HCT116 (cell line): ENCODE results near the gene UROS. TPM values are rescaled to one million over a fixed set of nuclear protein-coding genes. Genes with fewer than 3 reads are reported as not detected.

Experiments used
- ATAC-seq: fragments of 200-7000 bp; cut with Tn5 transposase; 2 replicates; pipeline ENCODE4 v1.9.1; 2020; ENCODE audit warnings: mild to moderate bottlenecking, moderate library complexity
- BruUV-seq: library from RNA; stranded (reverse); fragments of 400-500 nt; replicated peaks from 2 replicates; lab custom pipeline; 2021; lab: Mats Ljungman, UMichigan
- CTCF ChIA-PET: fragments of 300-600 bp; sonication (Branson Sonifier 250); formaldehyde crosslinking; loops from one replicate; lab custom pipeline; 2021; ENCODE audit warnings: antibody characterized with exemption; lab: Charles Lee
- POLR2A ChIA-PET: fragments of 300-600, 350-600 bp; sonication (Branson Sonifier 250); formaldehyde crosslinking; loops from one replicate; lab custom pipeline; 2021; ENCODE audit warnings: antibody characterized with exemption; lab: Charles Lee
- RAD21 ChIA-PET, 2 experiments: fragments of 300-600 bp; sonication (Branson Sonifier 250); formaldehyde crosslinking; loops; one replicate each; lab custom pipeline; 2023; ENCODE audit warnings: low total read pairs in 2 of 2; ENCODE audit not compliant: uncharacterized antibody in 2 of 2, unreplicated experiment in 2 of 2, low non-redundant PET in 1 of 2; lab: Charles Lee
- DNase-seq: peaks from one replicate; pipeline ENCODE4 v3.0.0-alpha.2; 2010; ENCODE audit warnings: low read depth, low spot score
- H2AFZ ChIP-seq: fragments of 200-600 bp; shearing (Covaris generic), sonication (generic); 2 replicates; pipeline ENCODE4 v1.6.1; 2017; ENCODE audit warnings: low read depth, mixed run types, mixed read lengths, antibody characterized with exemption, low read length; ENCODE audit not compliant: poor library complexity, severe bottlenecking
- H3K27ac ChIP-seq: 2 replicates; pipeline ENCODE4 v1.5.1; 2012; ENCODE audit warnings: low read depth, low read length
- H3K27me3 ChIP-seq: fragments of 200-600 bp; sonication (generic); 2 replicates; pipeline ENCODE4 v1.6.1; 2016; ENCODE audit warnings: mixed run types, low read length, mixed read lengths; ENCODE audit not compliant: insufficient read depth
- H3K36me3 ChIP-seq, 2 experiments: fragments of 200-500 bp in 1 of 2; fragments of 200-600 bp in 1 of 2; sonication (Bioruptor generic) in 1 of 2; sonication (generic) in 1 of 2; 2 replicates each; pipeline versions ENCODE4 v1.5.1 to v1.6.1; 2014 to 2016; ENCODE audit warnings: low read length in 2 of 2, inconsistent platforms in 1 of 2, mixed read lengths in 1 of 2, mixed run types in 1 of 2; ENCODE audit not compliant: insufficient read depth in 2 of 2, control insufficient read depth in 1 of 2
- H3K4me1 ChIP-seq, 2 experiments: fragments of 200-600 bp in 1 of 2; sonication (generic) in 1 of 2; 2 replicates each; pipeline versions ENCODE4 v1.5.1 to v1.6.1; 2012 to 2017; ENCODE audit warnings: low read length in 2 of 2, inconsistent platforms in 1 of 2, mild to moderate bottlenecking in 1 of 2, mixed read lengths in 1 of 2, mixed run types in 1 of 2, moderate library complexity in 1 of 2; ENCODE audit not compliant: insufficient read depth in 2 of 2, control insufficient read depth in 1 of 2
- H3K4me2 ChIP-seq: fragments of 200-600 bp; sonication (generic); 2 replicates; pipeline ENCODE4 v1.6.1; 2017; ENCODE audit warnings: mixed run types, low read length, mixed read lengths
- H3K4me3 ChIP-seq, 2 experiments: fragments of 200-600 bp in 1 of 2; sonication (generic) in 1 of 2; replicated peaks in 1 of 2; 2 replicates each; pipeline ENCODE4 v1.5.1; 2011 to 2016; ENCODE audit warnings: low read length in 2 of 2, control low read depth in 1 of 2, low read depth in 1 of 2, mild to moderate bottlenecking in 1 of 2, mixed read lengths in 1 of 2, mixed run types in 1 of 2
- H3K79me2 ChIP-seq: fragments of 200-600 bp; sonication (generic); 2 replicates; pipeline ENCODE4 v1.6.1; 2017; ENCODE audit warnings: mild to moderate bottlenecking, mixed run types, low read length, moderate library complexity, mixed read lengths; ENCODE audit not compliant: insufficient read depth
- H3K9ac ChIP-seq: fragments of 200-600 bp; sonication (generic); 2 replicates; pipeline ENCODE4 v1.6.1; 2016; ENCODE audit warnings: low read length, mixed read lengths
- H3K9me2 ChIP-seq: fragments of 200-600 bp; sonication (generic), shearing (Covaris generic); 2 replicates; pipeline ENCODE4 v1.6.1; 2017; ENCODE audit warnings: mixed run types, mild to moderate bottlenecking, moderate library complexity; ENCODE audit not compliant: insufficient read depth
- H3K9me3 ChIP-seq, 2 experiments: fragments of 200-500 bp in 1 of 2; fragments of 200-600 bp in 1 of 2; sonication (Bioruptor generic) in 1 of 2; sonication (generic) in 1 of 2; 2 replicates each; pipeline ENCODE4 v1.6.1; 2014 to 2017; ENCODE audit warnings: low read length in 2 of 2, mixed read lengths in 2 of 2, inconsistent platforms in 1 of 2, low read depth in 1 of 2, mild to moderate bottlenecking in 1 of 2, mixed run types in 1 of 2, moderate library complexity in 1 of 2; ENCODE audit not compliant: control insufficient read depth in 1 of 2, insufficient read depth in 1 of 2
- H4K20me1 ChIP-seq: fragments of 200-600 bp; sonication (generic), shearing (Covaris generic); 2 replicates; pipeline ENCODE4 v1.6.1; 2017; ENCODE audit warnings: mixed run types, mild to moderate bottlenecking, moderate library complexity; ENCODE audit not compliant: insufficient read depth
- ATF3 ChIP-seq: IDR thresholded peaks from 2 replicates; pipeline ENCODE4 v1.6.1; 2012
- CBX3 ChIP-seq: IDR thresholded peaks from 2 replicates; pipeline ENCODE4 v1.6.1; 2012; ENCODE audit warnings: low read depth
- CEBPB ChIP-seq: IDR thresholded peaks from 2 replicates; pipeline ENCODE4 v1.6.1; 2012; ENCODE audit warnings: low read depth
- CTCF ChIP-seq, 3 experiments: fragments of 200-600 bp in 1 of 3; sonication (generic) in 1 of 3; IDR thresholded peaks in 2 of 3; conservative IDR thresholded peaks in 1 of 3; 2 replicates each; pipeline ENCODE4 v1.5.1; 2012 to 2017; ENCODE audit warnings: low read depth in 2 of 3, low read length in 2 of 3, antibody characterized with exemption in 1 of 3, borderline replicate concordance in 1 of 3, control low read depth in 1 of 3, mild to moderate bottlenecking in 1 of 3, mixed read lengths in 1 of 3, mixed run types in 1 of 3, moderate library complexity in 1 of 3; ENCODE audit not compliant: insufficient read depth in 1 of 3
- EGR1 ChIP-seq: IDR thresholded peaks from 2 replicates; pipeline ENCODE4 v1.6.1; 2012; ENCODE audit warnings: low read depth
- ELF1 ChIP-seq: IDR thresholded peaks from 2 replicates; pipeline ENCODE4 v1.6.1; 2012; ENCODE audit warnings: low read depth, borderline replicate concordance
- EZH2 ChIP-seq: fragments of 200-600 bp; sonication (generic); IDR thresholded peaks from 2 replicates; pipeline ENCODE4 v1.6.1; 2017; ENCODE audit warnings: antibody characterized with exemption, mixed run types
- FOSL1 ChIP-seq: IDR thresholded peaks from 2 replicates; pipeline ENCODE4 v1.6.1; 2012; ENCODE audit warnings: low read depth
- JUND ChIP-seq: IDR thresholded peaks from 2 replicates; pipeline ENCODE4 v1.6.1; 2012
- MAX ChIP-seq: IDR thresholded peaks from 2 replicates; pipeline ENCODE4 v1.6.1; 2012
- POLR2A ChIP-seq: IDR thresholded peaks from 2 replicates; pipeline ENCODE4 v1.7.0; 2011; ENCODE audit warnings: borderline replicate concordance; ENCODE audit not compliant: insufficient read depth, insufficient read length; ENCODE audit errors: extremely low read depth
- RAD21 ChIP-seq: IDR thresholded peaks from 2 replicates; pipeline ENCODE4 v1.6.1; 2012; ENCODE audit warnings: low read depth, mild to moderate bottlenecking
- SIN3A ChIP-seq: IDR thresholded peaks from 2 replicates; pipeline ENCODE4 v1.6.1; 2012; ENCODE audit warnings: low read depth
- SP1 ChIP-seq: IDR thresholded peaks from 2 replicates; pipeline ENCODE4 v1.6.1; 2012; ENCODE audit warnings: low read depth
- SRF ChIP-seq: IDR thresholded peaks from 2 replicates; pipeline ENCODE4 v1.6.1; 2012; ENCODE audit warnings: low read depth
- YY1 ChIP-seq: IDR thresholded peaks from 2 replicates; pipeline ENCODE4 v1.6.1; 2011; ENCODE audit warnings: low read length, low read depth, moderate library complexity, mild to moderate bottlenecking; ENCODE audit not compliant: insufficient replicate concordance; ENCODE audit errors: extremely low read depth
- ZFX ChIP-seq: fragments of 450-650 bp; IDR thresholded peaks from 2 replicates; pipeline ENCODE4 v1.6.1; 2017
- intact Hi-C: fragments of 100-400 bp; cut with micrococcal nuclease; formaldehyde crosslinking; loops from 2 replicates; pipeline ENCODE4 v1.10.0; 2022
- total RNA-seq: library from RNA; stranded (reverse); gene quantifications from one replicate; pipeline ENCODE4 v1.2.1, GENCODE V29; 2021; ENCODE audit not compliant: unreplicated experiment

Gene UROS
- total RNA-seq, 1 experiment from 2014 or later, result 63.9 TPM

- ChIA-PET RAD21 (no interaction called here), POLR2A (no interaction called here), CTCF (no interaction called here)
- intact Hi-C loops, result no loop called here
- H2AFZ ChIP-seq, result no peak overlapping the region
- peaks cover 5% of the 10 kb centered on the region; the same call in 1 of the 2 replicates for H4K20me1 ChIP-seq
- no peak for DNase-seq
- no peaks in the 10 kb centered on the region for H3K27me3 ChIP-seq
- no TSS peak for BruUV-seq
- no peak overlapping the region for H3K4me3 ChIP-seq
- H3K36me3 ChIP-seq, result peaks cover 53 to 72% of the 10 kb centered on the region in 2 experiments
- H3K9me3 ChIP-seq, result no peaks in the 10 kb centered on the region
- no peak overlapping the region for H3K4me2 ChIP-seq
- ATAC-seq, result no peak
- no peak overlapping the region for H3K27ac ChIP-seq
- H3K9ac ChIP-seq, result no peak overlapping the region
- no peak for TF ChIP-seq JUND
- TF ChIP-seq SP1, result no peak
- no peak for TF ChIP-seq RAD21
- TF ChIP-seq SRF, result no peak
- TF ChIP-seq EGR1, result no peak
- no peak for TF ChIP-seq ZFX
- no peak for TF ChIP-seq ATF3
- TF ChIP-seq POLR2A, result no peak
- TF ChIP-seq EZH2, result no peak
- TF ChIP-seq CEBPB, result no peak
- TF ChIP-seq ELF1, result no peak
- no peak for TF ChIP-seq FOSL1
- TF ChIP-seq CBX3, result no peak
- TF ChIP-seq SIN3A, result no peak
- TF ChIP-seq MAX, result no peak
- TF ChIP-seq YY1, result no peak
- TF ChIP-seq CTCF (IDR thresholded peaks at IDR 0.05 in 2 of 3, conservative IDR thresholded peaks at IDR 0.05 in 1 of 3; ENCODE audit: borderline replicate concordance in 1 of 3, insufficient read depth in 1 of 3, low read depth in 2 of 3, low read length in 2 of 3), result no peak
- TF ChIP-seq, all 23 proteins: peak for 0
- Histone ChIP-seq H3K79me2 (peaks cover 17% of the 10 kb centered on the region; the same call in 1 of the 2 replicates), H3K9me2 (no peaks in the 10 kb centered on the region), H3K4me1 (no peaks in the 10 kb centered on the region)
These were observed 66.1 kb downstream of the UROS start for GRCh38 chr10:125756853-125757487.
